Measurements from ENCODE around the gene HYAL3. TPM values are rescaled to one million over a fixed set of nuclear protein-coding genes. Genes with fewer than 3 reads are reported as not detected.

HYAL3 gene
- total and polyA plus RNA-seq, 8 donors, result 1.3 to 7.9 (median 4.4) TPM; not detected in 2

- 15 to 33% (median 28%) methylated on average over 9 of the region's 9 CpGs for WGBS, 5 donors
- Histone ChIP-seq H3K36me3 (no peaks in the 10 kb centered on the region), H3K9me3 (no peaks in the 10 kb centered on the region), H3K4me3 (peak overlapping the region; percentile 50 to 52 (median 52)), H3K27ac (peak overlapping the region; percentile 69 to 99 (median 96)), H3K27me3 (no peaks in the 10 kb centered on the region), H3K4me1 (peaks cover 46 to 67% (median 61%) of the 10 kb centered on the region in 4 donors)
- TF ChIP-seq POLR2A (IDR thresholded peaks at IDR 0.05) (no peak), EP300 (IDR thresholded peaks at IDR 0.05) (no peak), POLR2AphosphoS5 (IDR thresholded peaks at IDR 0.05) (no peak), CTCF (IDR thresholded peaks at IDR 0.05) (no peak)
- no peak for DNase-seq
- intact Hi-C loops (cut with DNase I; ENCODE audit: low total_unique reads), result no loop called here
Measured at GRCh38 chr3:50340147-50340447, 40.9 kb upstream of the HYAL3 start.

GRCh38 chr3:50339485-50340146 is 40.4 kb upstream of the HYAL3 start:
- Histone ChIP-seq H3K36me3 (no peaks in the 10 kb centered on the region), H3K4me3 (peak overlapping the region; percentile 50 to 52 (median 52)), H3K27me3 (no peaks in the 10 kb centered on the region), H3K4me1 (peaks cover 50 to 68% (median 63%) of the 10 kb centered on the region in 4 donors), H3K27ac (peak overlapping the region in 4 of 5 donors; percentile 96 to 99 (median 96)), H3K9me3 (no peaks in the 10 kb centered on the region)
- no peak for DNase-seq
- TF ChIP-seq EP300 (IDR thresholded peaks at IDR 0.05) (no peak), POLR2A (IDR thresholded peaks at IDR 0.05) (no peak), POLR2AphosphoS5 (IDR thresholded peaks at IDR 0.05) (no peak), CTCF (IDR thresholded peaks at IDR 0.05) (no peak)
- intact Hi-C loops (cut with DNase I; ENCODE audit: low total_unique reads), result no loop called here
- WGBS, 5 donors, result 66 to 79% (median 77%) methylated on average over 14 of the region's 14 CpGs

GRCh38 chr3:50338965-50339364 is 39.8 kb upstream of the HYAL3 start:
- WGBS, 5 donors, result 55 to 69% (median 60%) methylated on average over 5 of the region's 5 CpGs
- H3K9me3 ChIP-seq, result no peaks in the 10 kb centered on the region
- H3K4me3 ChIP-seq, result peak overlapping the region in 2 of 4 donors; percentile 63 to 72
- H3K36me3 ChIP-seq, result no peaks in the 10 kb centered on the region
- no peaks in the 10 kb centered on the region for H3K27me3 ChIP-seq
- H3K27ac ChIP-seq, result peak overlapping the region; percentile 26 to 99 (median 96)
- DNase-seq, result no peak
- TF ChIP-seq POLR2A (IDR thresholded peaks at IDR 0.05) (no peak), POLR2AphosphoS5 (IDR thresholded peaks at IDR 0.05) (no peak), EP300 (IDR thresholded peaks at IDR 0.05) (no peak), CTCF (IDR thresholded peaks at IDR 0.05) (no peak)
- H3K4me1 ChIP-seq, result peaks cover 57 to 75% (median 69%) of the 10 kb centered on the region in 4 donors
- intact Hi-C loops (cut with DNase I; ENCODE audit: low total_unique reads), result no loop called here

GRCh38 chr3:50337175-50337861 is 38.1 kb upstream of the HYAL3 start:
- peak overlapping the region; percentile 96 to 99 (median 96) for H3K27ac ChIP-seq

More at GRCh38 chr3:50337175-50337861, 38.1 kb upstream of the HYAL3 start:
- intact Hi-C loops (cut with DNase I; ENCODE audit: low total_unique reads), result no loop called here
- TF ChIP-seq CTCF (IDR thresholded peaks at IDR 0.05), result no peak
- peak; percentile 97 to 99 (median 99) for TF ChIP-seq POLR2AphosphoS5 (IDR thresholded peaks at IDR 0.05)
- peak in 2 of 4 donors; percentile 81 to 89 for TF ChIP-seq POLR2A (IDR thresholded peaks at IDR 0.05)
- TF ChIP-seq EP300 (IDR thresholded peaks at IDR 0.05), result peak; percentile 10
- H3K4me1 ChIP-seq, result peaks cover 66 to 88% (median 80%) of the 10 kb centered on the region in 4 donors
- WGBS, 5 donors, result 0 to 2% (median 1%) methylated on average over 29 to 79 of the region's 79 CpGs
- H3K4me3 ChIP-seq, result peak overlapping the region; percentile 63 to 92 (median 68)
- peaks cover 2 to 12% (median 3%) of the 10 kb centered on the region in 4 donors for H3K36me3 ChIP-seq
- DNase-seq, result peak; percentile 100
- H3K9me3 ChIP-seq, result no peaks in the 10 kb centered on the region
- no peaks in the 10 kb centered on the region for H3K27me3 ChIP-seq
